HG02678 (cell line): ENCODE measurements around the gene TMC5.
"Not testable (repeated sequence)": the region's sequence is repeated elsewhere in the genome, so short reads cannot be mapped to it uniquely, and the experiment has no call there.

Experiments used
- ATAC-seq: cut with Tn5 transposase; IDR thresholded peaks from one replicate; pipeline ENCODE4 v1.9.1; 2021; ENCODE audit warnings: mild to moderate bottlenecking, moderate library complexity; ENCODE audit not compliant: unreplicated experiment

Gene TMC5

DNA sequence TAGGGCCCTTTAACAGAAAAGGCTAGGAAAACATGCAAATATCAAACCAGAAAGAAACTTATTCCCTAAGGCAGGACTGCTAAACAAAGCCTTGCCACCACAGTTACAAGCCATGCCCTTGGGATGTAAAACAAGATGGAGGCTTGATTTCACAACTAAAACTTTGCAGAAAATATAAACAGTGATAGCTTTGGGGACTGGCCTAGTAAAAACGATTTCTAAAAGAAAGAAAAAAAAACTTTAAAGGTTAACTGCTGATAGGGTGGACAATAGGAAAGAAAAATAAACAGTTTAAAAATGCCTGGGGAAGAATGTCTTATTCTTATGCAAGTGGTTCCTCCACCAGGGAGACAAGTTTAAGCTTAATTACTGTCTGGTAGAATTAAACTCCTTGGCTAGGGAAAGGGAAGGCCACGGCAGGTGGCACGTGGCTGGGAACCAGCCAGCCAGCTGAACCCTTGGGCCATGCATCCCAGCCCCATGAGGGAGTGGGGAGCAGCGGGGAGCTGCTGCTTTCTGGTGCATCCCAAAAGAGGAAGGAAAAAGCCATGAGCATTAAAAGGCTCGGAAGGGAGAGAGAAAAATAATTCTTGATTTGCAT is 10.7 kb upstream of the TMC5 start:
- ATAC-seq = no peak

DNA sequence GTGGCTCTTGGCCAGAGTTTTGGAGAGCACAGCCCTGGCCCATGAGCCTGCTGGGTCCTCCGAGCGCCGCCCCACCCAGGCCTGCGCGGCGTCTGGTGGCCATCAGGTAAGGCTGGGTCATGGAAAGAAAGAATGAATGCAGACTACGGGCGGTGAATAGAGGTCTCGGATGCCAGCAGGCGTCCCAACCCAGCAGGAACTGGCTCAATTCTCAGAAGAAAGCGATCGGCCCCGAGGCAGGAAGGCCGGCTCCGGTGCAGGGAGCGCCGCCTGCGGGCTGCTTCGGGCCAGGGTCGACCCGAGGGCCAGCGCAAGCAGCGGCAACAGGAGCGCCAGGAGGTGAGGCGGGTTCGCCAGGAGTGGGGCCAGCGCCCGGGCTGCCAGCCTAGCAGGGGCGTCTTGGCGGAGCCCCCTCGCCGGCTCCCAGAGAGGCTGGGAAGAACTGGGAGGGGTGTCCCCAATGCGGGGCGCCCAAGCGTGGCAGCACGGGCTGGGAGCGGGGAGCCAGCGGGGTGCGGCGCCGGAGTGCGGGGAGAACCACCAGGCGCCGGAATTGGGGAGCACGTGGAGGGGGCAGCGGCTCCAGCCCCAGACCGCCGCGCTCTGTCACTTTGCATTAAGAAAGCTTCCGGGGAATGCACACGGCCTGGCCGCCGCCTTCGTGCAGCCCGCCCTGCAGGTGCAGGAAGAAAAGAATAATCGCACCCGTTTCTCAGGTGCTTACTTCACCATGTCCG is 7.1 kb upstream of the TMC5 start:
- ATAC-seq = no peak

DNA sequence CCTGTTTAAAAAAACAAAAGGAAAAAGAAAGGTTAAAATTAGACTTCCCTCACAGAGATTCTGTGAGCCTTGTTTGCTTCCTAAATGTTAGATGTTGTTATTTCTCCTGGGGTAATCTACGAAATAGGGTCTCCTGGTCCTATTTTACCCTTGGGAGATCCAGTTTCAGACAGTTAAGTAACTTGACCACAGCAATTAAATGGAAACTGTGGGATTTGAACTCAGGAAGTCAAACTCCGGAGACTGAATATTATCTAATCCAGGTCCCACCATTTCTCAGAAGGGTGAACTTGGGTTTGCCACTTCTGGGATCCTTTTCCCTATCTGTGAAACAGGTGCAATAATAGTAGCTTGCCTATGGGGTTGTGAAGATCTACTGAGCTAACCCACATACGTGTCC is 6.4 kb upstream of the TMC5 start:
- ATAC-seq = no peak

DNA sequence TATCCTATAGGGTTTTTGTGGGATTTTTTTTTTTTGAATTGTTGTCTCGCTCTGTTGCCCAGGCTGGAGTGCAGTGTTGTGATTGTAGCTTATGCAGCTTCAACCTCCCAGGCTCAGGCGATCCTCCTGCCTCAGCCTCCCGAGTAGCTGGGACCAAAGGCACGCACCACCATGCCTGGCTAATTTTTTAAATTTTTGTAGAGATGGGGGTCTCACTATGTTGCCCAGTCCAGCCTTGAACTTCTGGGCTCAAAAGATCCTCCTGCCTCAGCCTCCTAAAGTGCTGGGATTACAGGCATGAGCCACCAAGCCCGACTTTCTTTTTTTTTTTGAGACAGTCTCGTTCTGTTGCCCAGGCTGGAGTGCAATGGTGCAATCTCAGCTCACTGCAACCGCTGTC is 5.6 kb upstream of the TMC5 start:
- not testable (repeated sequence) for ATAC-seq

DNA sequence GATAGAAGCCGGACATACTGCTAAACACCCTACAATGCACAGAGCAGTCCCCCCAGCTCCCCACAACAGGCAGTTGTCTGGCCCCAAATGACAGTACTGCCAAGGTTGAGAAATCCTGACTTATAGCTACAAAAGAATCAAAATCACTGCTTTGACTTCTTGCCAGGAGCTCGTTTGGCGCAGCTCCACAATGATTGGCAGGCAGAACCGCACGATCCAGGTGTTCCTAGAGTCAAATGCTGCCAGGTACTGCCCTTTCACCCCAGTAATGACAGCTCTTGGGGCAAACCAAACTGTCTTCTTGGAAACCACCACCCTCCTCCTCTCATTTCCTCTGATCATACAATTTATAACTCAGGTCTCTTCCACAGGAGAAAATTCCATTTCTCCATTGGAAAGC is 2.2 kb upstream of the TMC5 start:
- ATAC-seq = no peak

DNA sequence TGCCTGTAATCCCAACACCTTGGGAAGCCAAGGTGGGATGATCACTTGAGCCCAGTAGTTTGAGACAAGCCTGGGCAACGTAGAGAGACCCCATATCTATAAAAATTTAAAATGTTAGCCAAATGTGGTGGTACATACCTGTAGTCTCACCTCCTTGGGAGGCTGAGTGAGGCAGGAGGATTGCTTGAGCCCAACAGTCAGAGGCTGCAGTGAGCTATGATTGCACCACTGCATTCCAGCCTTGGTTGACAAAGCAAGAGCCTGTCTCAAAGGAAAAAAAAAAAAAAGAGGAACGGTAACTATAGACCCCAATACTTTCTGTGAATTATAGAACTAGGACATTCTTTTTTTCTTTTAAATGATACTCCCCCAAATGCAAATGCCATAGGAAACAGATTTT is 1.8 kb upstream of the TMC5 start:
- ATAC-seq = no peak

DNA sequence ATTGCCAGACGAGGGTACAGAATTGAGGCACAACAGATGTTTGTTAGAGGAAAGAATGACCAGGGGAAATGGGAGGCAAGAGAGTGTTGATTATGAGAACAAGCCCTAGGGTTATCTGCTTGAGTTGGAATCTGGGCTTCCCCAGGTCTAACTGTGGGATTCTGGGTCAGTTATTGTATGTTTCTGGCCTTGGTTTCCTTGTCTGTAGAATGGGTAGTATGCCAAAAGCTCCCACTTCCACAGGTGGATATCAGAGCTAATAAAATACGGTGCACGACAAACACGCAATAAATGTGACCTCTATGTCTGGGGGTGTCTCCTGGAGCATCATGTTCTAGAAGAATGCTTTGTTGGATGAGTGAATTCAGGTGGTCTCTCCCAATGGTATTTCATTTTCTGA is 517 bp downstream of the TMC5 start:
- no peak for ATAC-seq

DNA sequence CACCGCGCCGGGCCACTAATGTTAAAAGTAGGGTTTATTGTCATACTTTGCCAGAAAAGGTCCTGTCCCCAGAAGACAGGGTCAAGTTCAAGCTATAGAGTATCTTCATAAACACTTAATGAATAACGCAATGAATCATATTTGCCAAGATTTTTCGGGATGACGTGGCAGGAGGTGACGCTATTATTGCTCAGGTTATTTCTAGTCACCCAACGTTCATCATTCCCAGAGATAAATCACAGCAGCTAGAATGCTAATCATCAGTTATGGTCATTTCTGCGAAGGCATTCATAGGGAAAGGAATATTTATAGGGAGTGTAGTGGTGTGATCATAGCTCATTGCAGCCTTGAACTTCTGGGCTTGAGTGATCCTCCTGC is 2.0 kb downstream of the TMC5 start:
- ATAC-seq = no peak

DNA sequence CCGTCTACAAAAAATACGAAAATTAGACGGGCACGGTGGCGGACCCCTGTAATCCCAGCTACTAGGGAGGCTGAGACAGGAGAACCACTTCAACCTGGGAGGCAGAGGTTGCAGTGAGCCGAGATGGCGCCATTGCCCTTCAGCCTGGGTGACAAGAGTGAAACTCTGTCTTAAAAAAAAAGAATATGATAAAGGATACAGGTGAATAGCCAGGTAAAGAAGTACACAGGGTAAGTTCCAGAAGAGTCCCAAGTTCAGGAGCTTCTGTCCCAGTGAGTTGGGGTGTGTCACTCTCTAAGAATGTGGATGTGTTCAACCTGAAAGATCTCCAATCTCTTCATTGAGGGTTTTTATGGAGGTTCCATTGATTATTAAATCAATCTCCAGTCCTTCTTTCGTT is 6.8 kb downstream of the TMC5 start:
- no peak for ATAC-seq

DNA sequence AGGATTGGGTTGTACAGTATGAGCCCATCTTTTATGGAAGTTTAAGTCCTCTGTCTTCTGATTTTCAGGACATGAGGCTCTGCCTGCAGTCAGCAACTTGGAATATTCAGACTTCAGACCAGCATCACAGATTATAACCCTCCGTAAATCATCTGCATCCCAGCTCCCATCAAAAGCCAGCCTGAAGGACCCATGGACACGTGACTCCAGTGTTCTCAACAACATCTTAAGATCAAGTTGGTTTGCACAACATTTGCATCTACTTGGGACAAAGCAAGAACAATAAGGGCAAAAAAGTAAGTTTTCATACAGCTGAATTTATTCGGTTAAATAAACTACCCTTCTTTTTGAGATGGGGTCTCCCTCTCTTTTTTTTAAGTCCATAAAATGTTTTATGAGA is 12.7 kb downstream of the TMC5 start:
- ATAC-seq = no peak

DNA sequence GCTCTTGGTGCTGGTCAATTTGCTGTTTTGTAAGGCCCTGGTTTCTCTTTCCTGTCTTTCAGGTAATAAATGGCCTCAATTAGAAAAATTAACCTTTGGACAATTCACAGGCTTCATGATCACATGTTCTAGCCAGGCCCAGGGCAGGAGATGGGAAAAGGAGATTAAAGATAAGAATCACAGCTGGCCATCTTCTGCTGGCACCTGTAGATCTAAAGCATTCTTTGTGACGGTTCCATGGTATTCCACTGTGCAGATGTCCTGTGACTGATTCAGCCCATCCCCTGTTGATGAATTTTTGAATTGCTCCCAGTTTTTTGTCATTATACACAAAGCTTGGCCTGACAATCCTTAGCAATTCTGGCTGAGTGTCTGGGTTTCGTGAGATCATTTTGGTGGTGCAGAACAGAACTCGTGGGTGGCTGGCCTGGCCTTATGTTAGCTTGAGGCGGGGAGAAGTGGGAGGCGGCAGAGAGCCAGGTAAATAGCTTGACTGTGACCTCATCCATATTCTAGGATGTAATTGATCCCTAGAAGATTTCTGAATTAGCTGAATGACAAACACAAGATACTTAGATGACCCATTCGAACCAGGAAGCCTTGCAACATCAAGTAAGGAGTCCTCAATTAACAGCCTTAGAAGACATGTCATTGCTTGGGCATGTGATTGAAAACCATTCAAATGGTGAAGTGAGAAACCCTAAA is 14.1 kb downstream of the TMC5 start:
- no peak for ATAC-seq

DNA sequence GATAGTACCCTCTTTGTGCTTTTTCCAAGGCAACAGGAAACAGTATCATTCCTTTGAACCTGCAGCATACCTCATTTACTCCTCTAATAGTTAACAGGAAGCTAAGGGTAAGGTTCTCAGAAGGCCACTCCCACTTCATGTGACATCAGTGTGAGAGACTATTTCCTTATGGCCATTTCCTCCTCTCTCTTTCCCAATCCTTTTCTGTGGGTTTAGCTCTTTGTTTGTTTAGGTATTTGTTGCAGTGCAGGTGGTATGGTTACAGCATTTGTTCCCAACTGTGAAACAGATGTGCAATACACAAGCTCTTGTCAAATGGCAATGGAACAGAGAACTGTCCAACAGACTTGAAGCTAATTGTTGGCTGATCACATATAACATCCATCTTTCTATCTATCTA is 14.7 kb downstream of the TMC5 start:
- no peak for ATAC-seq

DNA sequence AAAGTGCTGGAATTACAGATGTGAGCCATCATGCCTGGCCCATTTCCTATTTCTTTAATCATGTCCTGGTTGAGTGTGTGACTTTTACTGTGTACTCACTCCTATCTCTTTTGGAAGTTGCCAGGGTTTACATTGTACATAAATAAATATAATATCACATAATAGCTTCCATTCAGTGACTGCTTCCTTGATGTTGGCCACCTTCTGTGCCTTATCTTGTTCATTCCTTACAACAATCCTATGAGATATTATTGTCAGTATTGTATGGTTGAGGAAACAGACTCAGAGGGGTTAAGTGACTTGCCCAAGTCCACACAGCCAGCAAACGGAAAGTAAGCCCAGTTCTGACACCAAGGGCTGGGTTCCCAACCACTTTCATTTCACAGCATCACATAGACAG is 16.9 kb downstream of the TMC5 start:
- ATAC-seq = no peak

DNA sequence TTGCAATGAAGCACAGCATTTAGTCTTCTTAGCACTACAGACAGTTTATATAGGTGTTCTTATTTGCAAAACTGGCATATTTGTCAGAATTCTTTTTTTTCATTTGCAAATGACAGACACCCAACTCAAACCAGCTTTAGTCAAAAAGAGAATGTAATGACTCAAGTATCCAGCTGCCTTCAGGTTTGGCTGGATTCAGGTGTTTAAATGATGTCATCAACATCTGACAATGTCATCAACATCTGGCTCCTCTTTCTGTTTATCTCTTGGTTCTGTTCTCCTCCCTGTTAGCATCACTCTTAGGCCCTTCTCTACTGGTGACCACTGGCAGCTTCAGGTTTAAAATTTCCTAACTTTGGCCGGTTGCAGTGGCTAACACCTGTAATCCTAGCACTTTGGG is 18.9 kb downstream of the TMC5 start:
- no peak for ATAC-seq

DNA sequence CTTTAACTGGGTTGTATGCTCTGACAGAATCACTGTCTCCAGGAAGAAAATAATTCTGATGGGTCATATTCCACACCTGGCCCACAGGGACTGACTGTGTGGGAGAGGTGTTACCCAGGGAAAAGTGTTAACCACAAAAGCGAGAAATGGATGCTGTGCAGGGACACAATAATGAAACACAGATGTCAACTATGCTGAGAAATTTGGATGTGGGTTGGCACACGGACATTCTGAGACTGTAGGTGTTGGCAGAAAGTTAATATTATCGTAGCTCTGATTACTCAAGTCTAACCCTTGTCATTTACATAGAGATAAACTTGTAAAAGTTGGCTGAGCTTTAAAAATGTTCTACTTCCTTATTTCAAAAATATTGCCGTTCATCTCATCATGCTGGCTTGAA is 19.6 kb downstream of the TMC5 start:
- no peak for ATAC-seq

DNA sequence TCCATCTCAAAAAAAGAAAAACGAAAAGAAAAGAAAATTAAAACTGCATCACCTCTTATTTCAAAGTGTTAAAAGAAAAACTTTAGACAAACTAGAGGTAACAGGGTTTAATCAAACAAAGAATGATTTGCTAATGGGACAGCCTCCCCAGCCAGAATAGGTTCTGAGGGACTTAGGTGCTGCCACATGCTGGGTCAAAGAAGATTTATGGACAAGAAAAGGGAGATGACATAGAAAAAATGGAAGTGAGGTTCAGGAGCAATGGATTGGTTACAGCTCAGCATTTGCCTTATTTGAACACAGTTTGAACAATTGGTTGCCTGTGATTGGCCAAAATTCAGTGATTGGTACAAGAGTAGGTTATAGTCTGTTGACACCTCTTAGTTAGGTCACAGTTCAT is 21.1 kb downstream of the TMC5 start:
- ATAC-seq = no peak

DNA sequence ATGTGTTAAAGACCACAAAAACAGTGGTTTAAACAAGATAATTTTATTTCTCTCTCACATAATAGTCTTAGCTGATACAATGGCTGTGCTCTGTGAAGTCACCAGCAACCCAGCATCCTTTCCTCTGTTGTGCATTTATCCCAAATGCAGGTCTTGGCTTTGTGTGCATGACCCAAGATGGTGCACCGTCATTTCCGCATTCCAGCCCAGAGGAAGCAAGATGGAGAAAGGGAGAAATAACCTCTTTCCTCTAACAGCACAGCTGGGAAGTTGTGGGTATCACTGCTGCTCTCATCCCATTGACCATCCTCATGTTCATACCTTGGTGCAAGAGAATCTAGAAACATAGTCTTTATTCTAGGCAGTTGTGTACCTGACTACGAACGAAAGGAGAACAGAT is 21.8 kb downstream of the TMC5 start:
- ATAC-seq = no peak

DNA sequence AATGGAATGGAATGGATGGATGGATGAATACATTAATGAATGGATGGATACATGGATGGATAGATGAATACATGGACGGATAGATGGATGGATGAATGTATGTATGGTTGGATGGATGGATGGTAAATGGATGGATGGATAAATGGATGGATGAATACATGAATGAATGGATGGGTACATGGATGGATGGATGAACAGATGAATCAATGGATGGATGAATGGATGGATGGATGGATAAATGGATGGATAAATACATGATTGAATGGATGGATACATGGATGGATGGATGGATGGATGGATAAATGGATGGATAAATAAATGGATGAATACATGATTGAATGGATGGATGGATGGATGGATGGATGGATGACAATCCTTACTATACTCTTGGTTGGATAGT is 26.0 kb downstream of the TMC5 start:
- ATAC-seq = no peak

DNA sequence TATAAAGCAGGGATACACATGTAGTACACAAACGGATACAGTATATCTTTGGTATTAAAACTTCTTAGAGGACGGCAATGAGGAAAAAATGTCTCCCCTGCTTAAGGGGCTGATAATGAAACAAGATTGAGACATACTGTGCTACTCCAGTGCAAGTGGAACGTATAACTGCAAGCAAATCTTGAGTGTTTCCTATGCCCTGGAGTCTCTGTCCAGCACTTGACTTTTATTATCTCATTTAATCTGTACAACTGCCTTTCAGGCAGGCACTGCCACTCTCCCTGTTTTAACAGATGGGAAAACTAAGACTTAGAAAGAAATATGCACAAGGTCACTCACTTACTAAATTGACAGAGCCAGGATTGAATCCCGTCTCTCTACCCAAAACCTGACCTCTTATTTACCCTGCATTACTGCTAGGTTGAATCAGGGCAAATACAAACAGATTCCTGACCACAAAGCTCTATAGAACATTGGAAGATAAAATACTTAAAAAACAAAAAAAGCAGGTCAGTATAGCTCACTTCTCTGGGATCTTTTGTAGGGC is 28.7 kb downstream of the TMC5 start:
- ATAC-seq = no peak

DNA sequence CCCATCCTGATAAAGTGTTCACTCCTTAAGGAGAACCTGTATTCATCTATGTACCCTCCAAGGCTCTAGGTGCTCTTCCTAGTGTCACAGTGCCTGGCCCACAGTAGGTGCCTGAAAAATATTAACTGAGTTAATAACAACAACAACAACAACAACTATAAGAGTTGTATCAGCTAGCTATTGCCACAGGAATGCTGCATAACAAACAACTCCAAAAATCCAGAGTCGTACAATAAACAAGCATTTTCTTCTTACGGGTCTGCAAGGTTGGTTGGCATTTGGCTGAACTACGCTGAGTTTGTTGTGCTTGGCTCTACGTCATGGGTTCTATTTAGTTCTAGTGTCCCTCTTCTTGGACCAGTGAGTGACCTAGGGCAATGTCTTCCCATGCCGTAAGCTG is 29.2 kb downstream of the TMC5 start:
- ATAC-seq = no peak

DNA sequence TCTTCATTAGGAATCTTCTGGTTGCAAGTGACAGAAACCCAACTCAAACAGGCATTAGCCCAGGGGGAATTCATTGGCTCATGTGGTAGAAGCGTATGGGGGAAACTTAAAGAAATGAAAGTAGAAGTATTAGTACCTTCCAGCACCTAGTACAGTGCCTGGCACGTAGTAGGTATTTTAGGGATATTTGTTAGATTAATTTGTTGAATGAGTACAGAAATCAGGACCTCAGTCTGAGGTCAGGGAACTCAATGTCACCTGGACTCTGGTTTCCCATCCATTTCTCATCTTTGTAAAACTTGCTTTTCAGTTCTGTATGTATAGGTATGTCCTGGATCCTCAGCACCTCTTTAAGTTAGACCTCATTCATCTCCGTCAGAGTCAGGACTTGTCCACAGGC is 32.5 kb downstream of the TMC5 start:
- ATAC-seq = no peak

DNA sequence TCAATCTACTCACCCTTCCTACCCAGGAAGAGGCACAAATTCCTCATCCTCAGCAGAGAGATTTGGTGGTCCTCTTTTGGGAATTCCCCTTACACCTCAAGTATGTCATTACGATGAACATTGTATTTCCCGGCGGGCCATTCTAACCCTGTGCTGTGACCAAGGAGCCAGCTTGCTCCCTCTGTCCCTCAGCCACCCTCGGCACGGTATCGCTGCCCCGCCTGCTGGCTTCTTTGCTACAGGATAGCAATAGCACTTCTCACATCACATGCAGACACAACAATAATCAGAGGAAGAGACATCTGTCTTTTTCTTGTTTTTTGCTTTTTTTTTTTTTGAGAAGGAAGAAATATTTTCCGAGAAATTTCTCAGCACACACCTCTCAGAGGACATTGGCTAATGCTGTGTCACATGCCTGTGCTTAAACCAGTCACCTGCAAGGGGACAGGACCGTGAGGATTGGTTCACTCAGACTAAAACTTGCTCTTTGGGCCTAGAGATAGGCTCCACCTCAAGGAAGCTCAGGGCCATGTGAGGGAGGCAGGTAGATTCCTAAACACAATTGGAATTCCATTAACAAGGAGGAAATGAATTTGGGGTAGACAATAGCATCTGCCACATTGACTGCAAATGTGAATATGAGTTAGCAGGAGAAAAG is 41.2 kb downstream of the TMC5 start:
- ATAC-seq = no peak
